A549 treated with DMSO at 1 μM for 4 hours (cell line): ENCODE data around the gene ZFP69. TPM values are rescaled to one million over a fixed set of nuclear protein-coding genes. Genes with fewer than 3 reads are reported as not detected.

Experiments
- total RNA-seq: library from RNA; stranded (reverse); fragments of 200-300 nt; extraction: Qiagen RNA extraction; gene quantifications from 5 replicates; pipeline ENCODE4 v1.2.3, GENCODE V29; 2022; ENCODE audit warnings: low read depth

Gene ZFP69
- total RNA-seq, result not detected in 5 replicates

GRCh38 chr1:40476924-40477677 lies at the start of gene ZFP69:
Gene ZFP69 (plus strand): TSS chr1:40477290. CDS start chr1:40479362, 2,072 bp downstream.

GRCh38 chr1:40449684-40450494 lies 27.2 kb upstream of the ZFP69 start, which contains the start of gene ZFP69B:
Gene ZFP69B (plus strand): TSS chr1:40450476. CDS start chr1:40450962, 486 bp downstream.

GRCh38 chr1:40508375-40509341 lies 31.6 kb downstream of the ZFP69 start, which contains the start of gene EXO5:
Gene EXO5 (plus strand): TSS chr1:40508767. CDS start chr1:40514545, 5,778 bp downstream.

GRCh38 chr1:40531381-40532061 lies 54.4 kb downstream of the ZFP69 start, which contains the start of gene ZNF684:
Gene ZNF684 (plus strand): TSS chr1:40531637. CDS start chr1:40533167, 1,530 bp downstream.

Other genes with a start within 250 kb of the ZFP69 start
- not detected in 5 replicates for gene TMCO2, start 229.4 kb upstream of the ZFP69 start, total RNA-seq
- gene ZMPSTE24, start 219.1 kb upstream of the ZFP69 start, total RNA-seq, result 36.2 to 47.5 TPM (median 42.9 TPM) in 5 replicates
- gene COL9A2, start 160.0 kb upstream of the ZFP69 start, total RNA-seq, result 0.14 to 0.49 TPM (median 0.19 TPM) in 5 replicates
- gene SMAP2, start 103.6 kb upstream of the ZFP69 start, total RNA-seq, result 9.6 to 11.0 TPM (median 10.1 TPM) in 5 replicates
- gene ZFP69B, start 26.8 kb upstream of the ZFP69 start, total RNA-seq, result 1.5 to 2.4 TPM (median 2.3 TPM) in 5 replicates
- 3.1 to 4.8 TPM (median 4.5 TPM) in 5 replicates for gene EXO5, start 31.5 kb downstream of the ZFP69 start, total RNA-seq
- gene ZNF684, start 54.3 kb downstream of the ZFP69 start, total RNA-seq, result 1.8 to 3.0 TPM (median 2.1 TPM) in 5 replicates
- 0.66 to 1.3 TPM (median 0.99 TPM) in 5 replicates for gene RIMS3, start 188.4 kb downstream of the ZFP69 start, total RNA-seq
- 33.6 to 42.5 TPM (median 40.0 TPM) in 5 replicates for gene NFYC, start 214.4 kb downstream of the ZFP69 start, total RNA-seq